GM21529 (cell line): ENCODE results near the gene SNAI3.
A peak's percentile ranks its signal among the peaks of the same experiment; 100 is the strongest.

ENCODE experiments used
- ATAC-seq: cut with Tn5 transposase; IDR thresholded peaks from one replicate; pipeline ENCODE4 v1.9.1; 2021; ENCODE audit not compliant: unreplicated experiment

Gene SNAI3

DNA sequence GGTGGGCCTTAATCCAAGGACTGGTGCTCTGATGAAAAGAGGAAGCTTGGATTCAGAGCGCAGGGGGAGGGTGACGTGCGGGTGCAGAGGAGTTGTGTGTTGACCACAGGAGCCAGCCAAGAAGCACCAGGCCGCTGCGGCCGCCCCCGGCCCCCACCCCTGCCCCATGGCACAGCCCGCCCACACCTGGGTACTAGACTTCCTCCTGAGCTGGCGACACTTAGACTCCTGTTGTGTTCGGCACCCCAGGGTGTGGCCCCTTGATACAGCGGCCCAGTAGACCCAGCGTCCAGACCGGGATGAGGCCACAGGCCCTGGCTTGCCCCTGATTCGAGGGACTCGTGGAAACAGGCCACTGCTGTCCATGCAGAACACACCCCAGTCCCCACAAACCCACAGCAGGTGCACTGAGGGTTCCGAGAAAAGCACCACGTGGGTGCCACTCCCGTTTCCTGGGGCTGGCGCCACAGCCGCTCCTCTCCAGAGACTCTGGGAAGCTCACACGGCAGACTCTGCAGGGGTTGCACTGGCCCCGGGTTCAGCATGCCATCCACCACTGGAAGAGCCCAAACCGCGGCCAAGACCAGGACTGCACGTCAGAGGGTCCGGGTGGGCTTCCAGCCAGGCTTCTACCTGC, 5.7 kb upstream of the SNAI3 start:
- ATAC-seq, result no peak

- no peak for ATAC-seq
These were observed 5.0 kb upstream of the SNAI3 start for GRCh38 chr16:88691129-88691813.

DNA sequence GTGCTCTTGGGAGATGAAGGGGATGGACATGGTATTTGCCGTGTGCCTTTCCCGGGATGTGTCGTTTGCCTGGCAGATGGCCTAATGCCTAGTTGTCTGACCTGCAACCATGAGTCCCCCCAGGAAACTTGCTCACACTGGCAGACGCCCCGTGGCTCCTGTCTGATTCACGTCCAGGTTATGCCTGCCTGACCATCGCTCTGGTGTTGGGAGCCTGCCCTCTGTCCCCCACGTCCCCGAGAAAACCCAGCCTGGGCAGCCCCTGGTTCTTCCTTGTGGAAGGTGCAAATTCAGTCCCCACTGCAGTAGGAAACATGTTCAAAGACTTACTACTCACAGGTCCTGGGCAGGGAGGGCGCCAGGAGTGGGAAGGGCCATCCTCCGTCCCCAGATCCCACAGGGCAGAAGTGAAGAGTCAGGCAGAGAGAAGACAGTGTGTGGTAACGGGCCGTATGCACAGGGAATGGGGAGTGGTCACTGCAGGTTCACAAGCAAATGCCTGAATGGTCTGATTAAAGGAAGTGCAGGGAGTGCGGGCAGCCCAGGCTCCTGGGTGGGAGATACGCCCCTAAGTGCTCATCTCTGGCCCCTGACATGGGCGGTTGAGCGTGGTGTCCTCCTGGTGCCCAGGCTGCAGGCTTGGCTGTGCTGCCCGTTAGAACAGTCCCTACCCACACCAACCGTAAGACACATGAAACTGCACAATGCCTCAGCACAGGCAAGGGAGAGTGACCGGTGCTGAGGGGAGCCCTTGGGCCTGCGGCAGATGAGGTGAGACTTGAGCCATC, 4.2 kb upstream of the SNAI3 start:
- no peak for ATAC-seq

DNA sequence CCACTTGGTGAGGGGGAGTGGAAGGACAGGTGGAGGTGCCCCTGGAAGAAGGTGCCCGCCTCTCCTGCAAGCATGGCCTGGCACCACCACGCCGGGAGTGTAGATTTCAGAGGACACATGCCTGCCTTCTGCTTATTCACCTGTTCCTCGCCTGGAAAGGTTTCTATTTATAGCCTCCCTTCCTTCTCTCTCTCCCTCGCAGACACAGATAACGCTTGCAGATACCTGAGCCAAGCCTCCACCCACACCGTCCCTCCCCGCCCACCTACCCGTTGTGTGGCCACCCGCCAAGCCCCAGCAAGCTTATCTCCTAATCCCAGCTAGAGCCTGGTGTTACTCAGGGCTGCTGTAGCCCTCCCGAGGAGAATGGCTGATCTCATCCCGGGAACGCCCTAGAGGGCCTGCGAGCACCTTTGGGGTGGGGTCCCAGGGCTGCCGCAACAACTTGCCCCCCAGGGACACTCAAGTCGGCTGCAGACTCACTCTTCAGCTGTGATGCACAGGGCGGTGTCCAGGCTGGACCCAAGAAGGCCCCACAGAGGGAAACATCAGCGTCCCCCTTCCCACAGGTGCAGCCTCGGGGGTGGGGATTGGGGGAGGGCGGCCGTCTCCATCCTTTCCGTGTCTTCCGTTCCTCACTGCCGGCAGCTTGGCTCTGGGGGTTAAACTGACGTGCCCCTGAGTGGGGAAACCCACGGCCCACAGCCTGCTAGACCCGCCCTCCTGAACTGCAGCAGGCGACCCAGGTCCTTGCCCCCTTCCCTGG, 1.9 kb upstream of the SNAI3 start:
- ATAC-seq, result no peak

DNA sequence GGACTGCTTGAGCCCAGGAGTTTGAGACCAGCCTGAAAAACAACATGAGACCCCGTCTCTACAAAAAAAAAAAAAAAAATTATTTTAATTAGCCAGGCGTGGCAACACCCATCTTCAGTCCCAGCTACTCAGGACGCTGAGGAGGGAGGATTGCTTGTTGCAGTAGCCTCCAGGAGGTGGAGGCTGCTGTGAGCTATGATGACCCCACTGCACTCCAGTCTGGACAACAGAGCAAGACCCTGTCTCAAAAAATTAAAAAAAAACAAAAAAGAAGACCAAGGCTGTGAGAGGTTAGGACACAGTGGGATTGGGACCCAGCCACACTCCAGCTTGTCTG, 1.3 kb upstream of the SNAI3 start:
- no peak for ATAC-seq

DNA sequence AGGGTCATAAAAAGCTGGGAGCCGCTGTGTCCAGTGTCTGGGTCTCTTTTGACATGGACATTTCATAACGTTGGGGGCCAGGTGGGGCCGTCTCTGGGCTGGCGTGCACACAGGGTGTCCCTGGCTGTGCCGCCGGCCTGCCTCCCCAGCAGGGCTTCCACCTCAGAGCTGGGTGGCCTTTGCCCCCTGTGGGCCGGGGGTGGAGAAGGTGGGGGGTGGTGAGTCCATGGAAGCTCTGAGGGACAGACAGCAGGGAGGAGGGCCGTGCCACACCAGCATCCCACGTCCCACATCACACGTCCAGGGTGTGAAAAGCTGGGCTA, 908 bp upstream of the SNAI3 start:
- no peak for ATAC-seq

DNA sequence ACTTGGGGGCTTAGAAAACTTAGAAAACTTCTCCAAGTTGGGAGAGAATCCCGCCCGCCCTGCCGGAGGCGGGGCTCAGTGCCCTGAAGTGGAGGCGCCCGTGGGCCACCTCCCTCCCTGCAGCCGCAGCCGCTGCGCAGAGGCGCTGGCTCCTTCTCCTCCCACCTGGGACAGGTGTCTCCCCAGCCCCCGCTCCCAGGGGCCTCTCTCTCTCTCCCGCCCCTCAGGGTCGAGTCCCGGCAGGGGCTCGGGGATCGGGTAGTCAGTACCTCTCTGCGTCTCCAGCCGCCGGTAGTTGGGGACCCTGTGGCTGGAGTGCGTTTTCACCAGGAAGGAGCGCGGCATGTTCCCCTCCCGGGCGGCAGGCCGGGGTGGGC, 257 bp downstream of the SNAI3 start:
- ATAC-seq, result peak; percentile 10

DNA sequence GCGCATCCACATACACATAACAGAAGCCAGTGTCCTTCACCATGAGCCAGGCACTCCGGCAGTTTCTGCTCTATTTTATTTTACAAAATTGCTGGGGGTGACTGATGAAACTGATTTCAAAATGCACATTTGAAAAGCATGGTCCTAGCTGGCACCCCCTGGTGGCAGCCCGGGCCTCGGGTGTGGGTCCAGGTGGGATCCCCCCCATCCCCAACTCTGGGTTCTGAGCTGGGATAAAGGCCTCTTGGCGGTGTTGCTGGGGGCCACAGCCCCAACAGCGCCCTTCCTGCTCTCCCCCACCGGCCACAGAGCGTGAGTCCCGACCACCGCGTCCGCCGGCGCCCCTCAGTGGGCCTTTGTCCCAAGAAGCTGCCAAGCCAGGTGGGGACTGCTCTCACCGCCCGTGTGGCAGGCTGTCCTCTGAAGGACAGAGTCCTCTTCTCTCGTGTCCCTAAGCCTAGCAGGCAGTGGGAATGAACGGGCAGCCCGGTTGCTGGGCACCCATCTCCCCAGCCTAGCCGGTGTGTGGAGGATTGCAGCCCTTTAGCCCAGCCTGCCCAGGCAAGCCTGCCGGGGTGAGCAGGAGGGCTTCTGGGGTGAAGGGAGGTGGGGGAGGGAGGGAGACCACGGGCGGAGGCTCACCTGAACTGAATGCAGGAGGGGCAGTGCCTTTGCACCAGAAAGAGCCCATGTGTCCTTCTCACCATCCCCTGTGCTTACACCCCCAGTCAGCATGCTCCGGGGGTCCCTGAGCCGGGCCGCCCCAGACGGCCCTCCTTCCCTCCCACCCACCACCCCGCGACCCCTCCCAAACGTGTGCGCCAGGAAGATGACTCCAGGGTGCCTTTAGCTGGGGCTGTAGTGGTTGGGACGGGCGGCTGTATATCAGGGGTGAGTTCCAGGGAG, 898 bp downstream of the SNAI3 start:
- no peak for ATAC-seq

GRCh38 chr16:88684569-88685155, 1.6 kb downstream of the SNAI3 start:
- ATAC-seq, result no peak

DNA sequence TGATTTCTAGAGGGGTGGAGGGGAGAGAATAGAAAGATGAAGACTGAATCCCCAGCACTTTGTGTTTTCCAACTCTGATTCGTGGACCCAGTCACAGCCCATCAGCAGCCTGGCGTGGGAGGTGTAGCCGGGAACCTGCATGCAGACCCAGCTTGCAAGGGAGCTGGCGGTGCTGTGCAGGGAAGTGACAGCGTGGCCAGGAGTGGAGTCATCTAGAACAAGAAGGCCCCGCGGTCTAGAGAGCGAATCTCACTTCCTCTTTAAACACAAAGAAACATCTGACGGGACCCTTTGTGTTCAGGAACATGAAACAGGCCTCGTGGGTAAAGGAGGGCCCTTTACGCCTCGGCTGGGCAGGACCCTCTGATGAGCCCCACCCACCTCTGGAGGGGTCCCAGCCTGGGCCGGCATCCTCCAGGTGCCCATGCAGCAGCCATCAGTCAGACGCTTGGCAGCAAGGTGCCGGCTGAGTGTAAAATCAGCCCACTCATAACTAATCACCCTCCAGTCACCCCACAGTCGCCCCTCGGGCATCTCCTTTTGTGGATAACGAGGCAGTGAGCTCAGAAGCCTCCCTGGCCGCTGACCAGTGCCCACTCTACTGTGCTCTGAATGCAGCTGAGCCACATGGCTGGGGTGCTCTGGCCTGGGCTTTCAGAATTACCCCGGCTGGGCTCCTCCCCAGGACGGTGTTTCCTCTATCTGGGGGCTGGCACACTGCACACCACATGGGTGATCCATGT, 4.4 kb downstream of the SNAI3 start:
- ATAC-seq, result peak; percentile 68

DNA sequence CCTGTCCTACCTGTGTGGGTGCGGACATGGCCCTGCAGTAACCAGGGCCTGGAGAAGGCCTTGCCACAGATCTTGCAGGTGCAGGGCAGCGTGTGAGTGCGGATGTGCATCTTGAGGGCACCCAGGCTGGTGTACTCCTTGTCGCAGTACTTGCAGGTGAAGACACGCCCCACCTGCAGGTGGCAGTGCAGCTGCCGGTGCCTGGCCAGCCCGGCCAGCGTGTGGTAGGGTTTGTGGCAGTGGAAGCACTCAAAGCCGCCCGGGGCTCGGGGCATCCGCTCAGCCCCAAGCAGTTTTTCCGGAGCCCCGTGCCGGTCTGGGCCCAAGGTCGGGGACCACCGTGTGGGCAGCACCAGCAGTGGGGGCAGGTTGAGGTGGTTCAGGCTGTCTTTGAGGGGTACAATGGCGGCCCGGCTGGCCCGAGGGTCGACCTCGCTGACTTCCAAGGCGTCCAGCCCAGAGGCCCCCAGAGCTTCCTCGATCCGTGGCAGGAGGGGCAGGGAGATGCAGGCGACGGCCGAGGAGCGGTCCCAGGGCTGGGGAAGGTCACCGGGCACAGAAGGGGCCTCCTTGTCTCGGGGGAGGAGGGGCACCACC, 5.1 kb downstream of the SNAI3 start:
- ATAC-seq, result peak; percentile 36

DNA sequence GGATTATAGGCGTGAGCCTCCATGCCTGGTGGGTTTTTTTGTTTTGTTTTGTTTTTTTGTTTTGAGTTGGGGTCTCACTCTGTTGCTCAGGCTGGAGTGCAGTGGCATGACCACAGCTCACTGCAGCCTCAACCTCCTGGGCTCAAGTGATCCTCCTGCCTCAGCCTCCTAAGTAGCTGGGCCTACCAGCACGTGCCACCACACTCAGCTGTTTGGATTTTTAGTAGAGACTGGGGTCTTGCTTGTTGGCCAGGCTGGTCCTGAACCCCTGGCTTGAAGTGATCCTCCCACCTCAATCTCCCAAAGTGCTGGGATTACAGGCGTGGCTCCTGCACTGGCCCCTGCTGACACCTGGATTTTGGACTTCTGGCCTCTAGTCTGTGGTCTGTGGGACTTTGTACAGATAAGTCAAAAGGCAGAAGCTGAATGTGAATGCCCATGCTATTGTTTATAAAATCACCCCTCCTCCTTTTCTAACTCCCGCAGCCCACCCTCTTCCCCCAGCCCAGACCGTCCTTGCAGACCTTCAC, 5.7 kb downstream of the SNAI3 start:
- ATAC-seq, result no peak

- no peak for ATAC-seq
These were observed 7.9 kb downstream of the SNAI3 start for GRCh38 chr16:88678224-88678979.

GRCh38 chr16:88677721-88678120, 8.6 kb downstream of the SNAI3 start:
- ATAC-seq, result no peak

- ATAC-seq, result no peak
These were observed 9.6 kb downstream of the SNAI3 start for GRCh38 chr16:88676502-88677242.

DNA sequence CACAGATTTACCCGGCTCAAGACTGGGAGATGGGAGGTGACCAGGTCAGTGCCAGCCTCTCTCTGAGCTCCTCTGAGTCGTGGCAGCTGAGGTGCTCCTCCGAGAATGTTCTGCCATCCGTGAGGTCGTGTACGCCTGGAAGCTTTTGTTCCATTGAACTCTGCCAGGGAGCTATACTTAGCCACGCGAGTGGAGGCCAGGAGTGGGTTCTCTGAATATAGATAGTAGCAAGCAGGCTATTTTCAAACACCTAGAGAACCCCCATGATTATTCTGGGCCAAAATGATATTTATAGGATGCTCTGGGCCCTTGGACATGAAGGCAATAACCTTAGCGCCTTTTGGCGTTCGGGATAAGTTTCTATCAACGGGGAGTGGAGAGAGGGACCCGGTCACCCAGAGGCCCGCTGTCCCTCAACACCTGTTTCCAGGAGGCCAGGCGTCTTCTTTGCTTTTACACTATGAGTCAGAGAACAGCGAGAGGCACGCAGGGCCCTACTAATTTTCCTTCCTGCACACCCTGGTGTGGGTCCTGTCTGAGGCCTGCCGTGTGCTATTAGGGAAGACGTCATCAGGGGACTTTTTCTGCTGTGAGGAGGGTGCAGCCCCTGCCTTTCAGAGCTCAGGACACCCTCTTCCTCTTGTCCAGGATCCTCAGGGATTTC, 12.5 kb downstream of the SNAI3 start:
- no peak for ATAC-seq

DNA sequence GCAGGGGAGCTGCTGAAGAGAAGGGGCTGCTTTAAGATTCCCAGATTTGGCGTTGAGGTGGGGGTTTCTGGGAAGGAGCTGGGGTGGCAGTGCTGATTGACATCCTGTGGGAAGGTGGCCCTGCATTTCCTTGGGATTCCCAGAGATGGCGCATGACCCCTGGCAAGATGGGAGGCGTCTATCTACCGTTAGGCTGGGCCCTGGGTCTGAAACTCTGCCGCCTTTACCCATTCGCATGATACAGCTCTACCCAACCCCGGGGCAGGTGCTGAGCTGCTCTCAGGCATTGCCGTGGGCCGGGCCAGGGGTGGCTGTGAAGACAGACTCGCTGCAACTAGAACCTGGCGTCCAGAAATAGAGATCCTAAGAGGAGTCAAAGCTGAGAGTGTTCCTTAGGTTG, 13.5 kb downstream of the SNAI3 start:
- no peak for ATAC-seq
